H1 (cell line): ENCODE data around the gene SLC22A3. TPM values are rescaled to one million over a fixed set of nuclear protein-coding genes. Genes with fewer than 3 reads are reported as not detected.

Experiments used
- CTCF ChIA-PET: fragments of 300-600 bp; sonication (Branson Sonifier 250); formaldehyde crosslinking; loops from one replicate; lab custom pipeline; 2021; ENCODE audit not compliant: partially characterized antibody; lab: Charles Lee
- POLR2A ChIA-PET: fragments of 300-600 bp; sonication (Branson Sonifier 250); formaldehyde crosslinking; loops from one replicate; lab custom pipeline; 2021; ENCODE audit warnings: inconsistent platforms; ENCODE audit not compliant: partially characterized antibody; lab: Charles Lee
- DNase-seq, 2 experiments: peaks; one replicate each; pipeline versions ENCODE4 v3.0.0 to v3.0.0-alpha.2; 2010 to 2022; ENCODE audit warnings: low spot score in 2 of 2, low read depth in 1 of 2, mixed read lengths in 1 of 2
- FAIRE-seq: peaks from 2 replicates; lab custom pipeline; 2011; peaks lifted over from hg19 to GRCh38; lab: Jason Lieb, UNC
- H2AFZ ChIP-seq: 2 replicates; pipeline ENCODE4 v1.8.1; 2012; ENCODE audit warnings: low read length, inconsistent platforms
- H2AK5ac ChIP-seq: 2 replicates; pipeline ENCODE4 v1.6.1; 2013; ENCODE audit warnings: low read depth, low read length
- H2BK120ac ChIP-seq: replicated peaks from 2 replicates; pipeline ENCODE3; 2013; ENCODE audit warnings: low read depth, low read length, inconsistent platforms
- H2BK12ac ChIP-seq: 2 replicates; pipeline ENCODE4 v1.6.1; 2013; ENCODE audit warnings: low read depth, low read length
- H2BK15ac ChIP-seq: 2 replicates; pipeline ENCODE4 v1.6.1; 2013; ENCODE audit warnings: low read length
- H2BK20ac ChIP-seq: 2 replicates; pipeline ENCODE4 v1.6.1; 2013; ENCODE audit warnings: low read length
- H2BK5ac ChIP-seq: 2 replicates; pipeline ENCODE4 v1.6.1; 2013; ENCODE audit warnings: low read depth, low read length
- H3K14ac ChIP-seq: 2 replicates; pipeline ENCODE4 v1.6.1; 2013; ENCODE audit warnings: inconsistent platforms; ENCODE audit not compliant: insufficient read length
- H3K18ac ChIP-seq: 2 replicates; pipeline ENCODE4 v1.6.1; 2013; ENCODE audit warnings: low read length; ENCODE audit errors: extremely low read depth
- H3K23ac ChIP-seq: 2 replicates; pipeline ENCODE4 v1.6.1; 2013; ENCODE audit warnings: inconsistent platforms; ENCODE audit not compliant: insufficient read length
- H3K23me2 ChIP-seq: 2 replicates; pipeline ENCODE4 v1.6.1; 2013; ENCODE audit warnings: low read depth, low read length
- H3K27ac ChIP-seq: 2 replicates; pipeline ENCODE4 v1.6.1; 2011; ENCODE audit warnings: low read depth, low read length, inconsistent platforms
- H3K27me3 ChIP-seq, 4 experiments: replicated peaks in 1 of 4; 1 replicate in 1 of 4; 2 replicates in 3 of 4; pipeline versions ENCODE4 v1.6.1 to v1.8.1; 2011 to 2013; ENCODE audit warnings: low read length in 3 of 4, mild to moderate bottlenecking in 3 of 4, inconsistent platforms in 2 of 4, mixed read lengths in 2 of 4, moderate library complexity in 1 of 4; ENCODE audit not compliant: control insufficient read depth in 3 of 4, insufficient read depth in 3 of 4; ENCODE audit errors: extremely low read depth in 1 of 4
- H3K36me3 ChIP-seq, 4 experiments: 2 replicates each; pipeline versions ENCODE4 v1.6.1 to v1.8.1; 2011 to 2013; ENCODE audit warnings: mild to moderate bottlenecking in 4 of 4, low read length in 3 of 4, moderate library complexity in 2 of 4, control low read depth in 1 of 4, inconsistent platforms in 1 of 4; ENCODE audit not compliant: insufficient read depth in 4 of 4, control insufficient read depth in 2 of 4
- H3K4ac ChIP-seq: replicated peaks from 2 replicates; pipeline ENCODE3; 2013; ENCODE audit warnings: low read length, low read depth, mixed read lengths, inconsistent platforms; ENCODE audit not compliant: insufficient read length
- H3K4me1 ChIP-seq, 4 experiments: replicated peaks in 1 of 4; 1 replicate in 1 of 4; 2 replicates in 3 of 4; pipeline versions ENCODE4 v1.6.1 to v1.8.1; 2011 to 2013; ENCODE audit warnings: low read length in 3 of 4, inconsistent platforms in 2 of 4, mixed read lengths in 1 of 4; ENCODE audit not compliant: insufficient read depth in 4 of 4, control insufficient read depth in 3 of 4
- H3K4me2 ChIP-seq, 2 experiments: 2 replicates each; pipeline versions ENCODE4 v1.6.1 to v1.8.1; 2011 to 2013; ENCODE audit warnings: low read depth in 2 of 2, low read length in 2 of 2, control low read depth in 1 of 2, inconsistent platforms in 1 of 2, mild to moderate bottlenecking in 1 of 2; ENCODE audit not compliant: insufficient read depth in 1 of 2
- H3K4me3 ChIP-seq, 4 experiments: fragments of 200-600, 300-600 bp in 1 of 4; sonication (generic), shearing (Covaris generic), sonication (Bioruptor Twin) in 1 of 4; 2 replicates each; pipeline versions ENCODE4 v1.5.1 to v1.8.1; 2011 to 2016; ENCODE audit warnings: low read length in 4 of 4, low read depth in 3 of 4, control low read depth in 2 of 4, inconsistent platforms in 2 of 4, mild to moderate bottlenecking in 2 of 4, mixed read lengths in 1 of 4, moderate library complexity in 1 of 4; ENCODE audit not compliant: insufficient read depth in 2 of 4; ENCODE audit errors: extremely low read depth in 1 of 4
- H3K56ac ChIP-seq: replicated peaks from 2 replicates; pipeline ENCODE3; 2013; ENCODE audit warnings: low read depth, mild to moderate bottlenecking, mixed read lengths, low read length, inconsistent platforms; ENCODE audit not compliant: insufficient read length
- H3K79me1 ChIP-seq: 2 replicates; pipeline ENCODE4 v1.6.1; 2013; ENCODE audit warnings: low read depth, low read length, control low read depth
- H3K79me2 ChIP-seq, 2 experiments: 2 replicates each; pipeline versions ENCODE4 v1.6.1 to v1.8.1; 2012 to 2013; ENCODE audit warnings: low read length in 2 of 2, mild to moderate bottlenecking in 2 of 2, inconsistent platforms in 1 of 2; ENCODE audit not compliant: insufficient read depth in 2 of 2, control insufficient read depth in 1 of 2
- H3K9ac ChIP-seq, 4 experiments: replicated peaks in 1 of 4; 1 replicate in 1 of 4; 2 replicates in 3 of 4; pipeline versions ENCODE4 v1.6.1 to v1.8.1; 2011 to 2013; ENCODE audit warnings: low read depth in 3 of 4, low read length in 3 of 4, control low read depth in 2 of 4, mild to moderate bottlenecking in 2 of 4, moderate library complexity in 2 of 4, inconsistent platforms in 1 of 4; ENCODE audit errors: extremely low read depth in 1 of 4
- H3K9me3 ChIP-seq, 2 experiments: 2 replicates each; pipeline versions ENCODE4 v1.6.1 to v1.8.1; 2012 to 2013; ENCODE audit warnings: mild to moderate bottlenecking in 2 of 2, moderate library complexity in 2 of 2, control low read depth in 1 of 2, inconsistent platforms in 1 of 2, low read depth in 1 of 2, low read length in 1 of 2, mixed read lengths in 1 of 2; ENCODE audit not compliant: insufficient read depth in 2 of 2
- H4K20me1 ChIP-seq, 2 experiments: replicated peaks in 1 of 2; 2 replicates each; pipeline versions ENCODE3 to v1.8.1; 2011 to 2013; ENCODE audit warnings: inconsistent platforms in 2 of 2, low read length in 2 of 2, mild to moderate bottlenecking in 1 of 2; ENCODE audit not compliant: insufficient read depth in 2 of 2, control insufficient read depth in 1 of 2
- H4K5ac ChIP-seq: 2 replicates; pipeline ENCODE4 v1.6.1; 2013; ENCODE audit warnings: low read length, low read depth, mixed read lengths, inconsistent platforms; ENCODE audit not compliant: insufficient read length
- H4K8ac ChIP-seq: 2 replicates; pipeline ENCODE4 v1.8.0; 2013; ENCODE audit warnings: mild to moderate bottlenecking, moderate library complexity, low read length, inconsistent platforms; ENCODE audit not compliant: insufficient read depth; ENCODE audit errors: extremely low read depth
- H4K91ac ChIP-seq: replicated peaks from 2 replicates; pipeline ENCODE3; 2013; ENCODE audit warnings: low read length, mixed read lengths, inconsistent platforms; ENCODE audit not compliant: insufficient read length
- E2F6 ChIP-seq: IDR thresholded peaks from 2 replicates; pipeline ENCODE4 v1.6.1; 2012; ENCODE audit warnings: inconsistent platforms
- EP300 ChIP-seq, 2 experiments: IDR thresholded peaks; 1 replicate in 1 of 2; 2 replicates in 1 of 2; pipeline ENCODE4 v1.6.1; 2011 to 2012; ENCODE audit warnings: low read depth in 2 of 2, low read length in 2 of 2, mild to moderate bottlenecking in 2 of 2, borderline replicate concordance in 1 of 2, inconsistent platforms in 1 of 2, moderate library complexity in 1 of 2
- POLR2AphosphoS5 ChIP-seq: IDR thresholded peaks from 2 replicates; pipeline ENCODE4 v1.6.1; 2011; ENCODE audit warnings: low read depth, low read length
- POU5F1 ChIP-seq: IDR thresholded peaks from 2 replicates; pipeline ENCODE4 v1.6.1; 2011; ENCODE audit warnings: low read depth, mild to moderate bottlenecking, low read length, moderate library complexity
- RAD21 ChIP-seq, 2 experiments: IDR thresholded peaks in 1 of 2; conservative IDR thresholded peaks in 1 of 2; 2 replicates each; pipeline ENCODE4 v1.6.1; 2011; ENCODE audit warnings: low read depth in 2 of 2, low read length in 2 of 2, improper control_type of control experiment in 1 of 2, inconsistent platforms in 1 of 2, mild to moderate bottlenecking in 1 of 2, moderate library complexity in 1 of 2
- RXRA ChIP-seq: IDR thresholded peaks from 2 replicates; pipeline ENCODE4 v1.6.1; 2011; ENCODE audit warnings: low read depth, mild to moderate bottlenecking, low read length, moderate library complexity; ENCODE audit not compliant: insufficient read depth
- SIN3A ChIP-seq, 2 experiments: IDR thresholded peaks in 1 of 2; conservative IDR thresholded peaks in 1 of 2; 2 replicates each; pipeline ENCODE4 v1.6.1; 2011 to 2012; ENCODE audit warnings: low read length in 2 of 2, improper control_type of control experiment in 1 of 2, low read depth in 1 of 2, mild to moderate bottlenecking in 1 of 2
- SIX5 ChIP-seq: IDR thresholded peaks from 2 replicates; pipeline ENCODE4 v1.6.1; 2011; ENCODE audit warnings: mild to moderate bottlenecking, low read depth, low read length
- SP4 ChIP-seq: IDR thresholded peaks from 2 replicates; pipeline ENCODE4 v1.6.1; 2012; ENCODE audit warnings: low read length, inconsistent platforms
- SUZ12 ChIP-seq: fragments of 200-600 bp; sonication (generic); IDR thresholded peaks from 2 replicates; pipeline ENCODE4 v1.6.1; 2012; ENCODE audit warnings: mild to moderate bottlenecking, inconsistent platforms, low read length, moderate library complexity, mixed read lengths
- USF2 ChIP-seq: IDR thresholded peaks from 2 replicates; pipeline ENCODE4 v1.6.1; 2011; ENCODE audit warnings: low read length, improper control_type of control experiment
- polyA plus RNA-seq, 7 experiments: library from polyadenylated mRNA; depleted of rRNA in 3 of 7; stranded (reverse) in 5 of 7; unstranded in 2 of 7; fragments of >200 nt in 5 of 7; fragments of 200-250 nt in 2 of 7; gene quantifications; 1 replicate in 5 of 7; 2 replicates in 1 of 7; 4 replicates in 1 of 7; pipeline versions ENCODE4 v1.2.1 to v1.2.3, GENCODE V29; 2011 to 2013; ENCODE audit warnings: missing spikeins in 2 of 7, mixed read lengths in 2 of 7
- total RNA-seq: library from RNA; stranded (reverse); fragmentation: NEBNext Ultra II Directional; extraction: Animal tissue kit (Norgen Biotek cat#: 25700); gene quantifications from 2 replicates; pipeline ENCODE4 v1.2.1, GENCODE V29; 2021

SLC22A3 gene
- total and polyA plus RNA-seq, 2 of the 8 experiments (the other 6 are each of a cell fraction or from before 2014, with no cell fraction given): 1.0 to 2.9 TPM

GRCh38 chr6:160365117-160365516 lies 16.9 kb downstream of the SLC22A3 start:
- Histone ChIP-seq H3K36me3 (no peaks in the 10 kb centered on the region), H3K4me3 (no peak overlapping the region), H2AK5ac (no peak overlapping the region), H2AFZ (no peak overlapping the region), H3K4me1 (peaks cover 0 to 4% (median 0%) of the 10 kb centered on the region in 4 experiments; a peak in 2 of 7 replicates), H3K56ac (no peak overlapping the region), H3K23me2 (no peaks in the 10 kb centered on the region), H3K4me2 (no peak overlapping the region), H3K23ac (no peak overlapping the region), H2BK20ac (no peak overlapping the region), H4K91ac (no peak overlapping the region), H2BK120ac (no peak overlapping the region), H3K4ac (no peak overlapping the region), H4K8ac (no peak overlapping the region), H3K9me3 (no peaks in the 10 kb centered on the region), H3K18ac (no peak overlapping the region), H3K9ac (no peak overlapping the region), H2BK5ac (no peak overlapping the region), H2BK15ac (no peak overlapping the region), H3K14ac (no peak overlapping the region), H4K20me1 (no peaks in the 10 kb centered on the region), H4K5ac (no peak overlapping the region), H2BK12ac (no peak overlapping the region), H3K79me1 (no peaks in the 10 kb centered on the region; the same call in 1 of the 2 replicates), H3K79me2 (no peaks in the 10 kb centered on the region), H3K27ac (no peak overlapping the region), H3K27me3 (no peaks in the 10 kb centered on the region)
- DNase-seq: no peak
- ChIA-PET POLR2A (no interaction called here), CTCF (interaction anchor here (0.9 to 1.4 kb wide), 2 partner anchors 90 to 275 kb away, joined by 3 to 4 read pairs; no protein-coding TSS in a partner anchor)
- FAIRE-seq: no peak
- TF ChIP-seq SIX5 (no peak), RXRA (no peak), E2F6 (no peak), EP300 (IDR thresholded peaks at IDR 0.05; ENCODE audit: borderline replicate concordance in 1 of 2, low read depth in 2 of 2, low read length in 2 of 2) (no peak), RAD21 (IDR thresholded peaks at IDR 0.05 in 1 of 2, conservative IDR thresholded peaks at IDR 0.05 in 1 of 2; ENCODE audit: low read depth in 2 of 2, low read length in 2 of 2) (no peak), POU5F1 (no peak), SUZ12 (no peak), SP4 (no peak), USF2 (no peak), POLR2AphosphoS5 (no peak), SIN3A (conservative IDR thresholded peaks at IDR 0.05 in 1 of 2, IDR thresholded peaks at IDR 0.05 in 1 of 2; ENCODE audit: low read depth in 1 of 2, low read length in 2 of 2) (no peak)
